HL-60 (cell line): ENCODE data around the gene FARS2.

Experiments used
- CTCF ChIP-seq: IDR thresholded peaks from one replicate; pipeline ENCODE4 v1.5.1; 2011; ENCODE audit warnings: low read length, control low read depth, inconsistent platforms; ENCODE audit not compliant: insufficient read depth
- GABPA ChIP-seq: IDR thresholded peaks from 2 replicates; pipeline ENCODE4 v1.6.1; 2012; ENCODE audit warnings: low read depth

GRCh38 chr6:5433324-5433723 lies 172.0 kb downstream of the FARS2 start:
- no peak for TF ChIP-seq CTCF
- no peak for TF ChIP-seq GABPA
